NT2/D1 (cell line): ENCODE results near the gene TJP1.

ENCODE experiments used
- YY1 ChIP-seq: IDR thresholded peaks from 2 replicates; pipeline ENCODE4 v1.6.1; 2011; ENCODE audit not compliant: insufficient read length, insufficient read depth
- ZNF274 ChIP-seq: IDR thresholded peaks from 2 replicates; pipeline ENCODE4 v1.6.1; 2011; ENCODE audit warnings: mild to moderate bottlenecking, low read depth, low read length

DNA sequence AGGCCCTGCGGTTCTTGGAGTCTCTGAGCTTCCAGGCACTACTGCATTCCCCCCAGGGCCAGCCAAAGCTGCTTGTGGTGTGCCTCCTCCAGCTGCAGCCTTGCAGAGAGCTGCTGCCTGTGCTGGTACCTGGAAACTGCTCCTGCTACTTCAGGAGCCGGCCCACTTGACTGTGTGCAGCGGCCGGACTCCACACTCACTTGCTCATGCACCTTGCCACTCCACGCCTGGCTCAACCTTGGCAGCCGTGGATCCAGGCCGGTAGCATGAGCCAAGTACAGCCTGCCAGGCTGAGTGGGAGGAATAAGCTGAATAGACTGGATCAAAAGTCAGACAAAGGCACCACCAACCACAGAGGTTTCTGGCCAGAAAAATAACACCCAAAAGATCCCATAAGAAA is 169.7 kb downstream of the TJP1 start:
- TF ChIP-seq ZNF274: no peak
- TF ChIP-seq YY1: no peak
